Measurements from ENCODE around the gene REEP3. TPM values are rescaled to one million over a fixed set of nuclear protein-coding genes. Genes with fewer than 3 reads are reported as not detected.

REEP3 gene
- total and polyA plus RNA-seq, 2 of the 8 experiments (the other 6 are each of a cell fraction or from before 2014, with no cell fraction given), result 5.8 to 31.5 TPM

DNA sequence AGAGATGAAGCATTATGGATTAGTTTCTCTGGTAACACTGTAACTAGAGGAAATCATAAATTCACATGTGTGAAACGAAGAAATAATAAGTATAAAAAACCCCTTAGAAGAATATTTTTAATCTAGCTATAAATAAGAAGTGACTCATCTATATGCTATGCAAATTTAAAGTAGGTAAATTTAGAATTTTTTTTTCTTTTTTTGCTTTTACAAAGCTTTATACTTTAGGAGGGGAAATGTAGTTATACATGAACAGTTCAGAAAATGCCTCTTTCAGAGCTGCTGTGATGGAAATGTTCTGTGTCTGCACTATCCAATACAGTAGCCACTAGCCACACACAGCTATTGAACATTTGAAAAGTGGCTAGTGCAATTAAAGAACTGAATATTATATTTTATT lies 87.3 kb downstream of the REEP3 start:
- Histone ChIP-seq H3K27ac (ENCODE audit: low read depth, low read length) (no peak overlapping the region), H2AFZ (ENCODE audit: low read length) (no peak overlapping the region), H3K79me1 (ENCODE audit: low read depth, low read length) (no peaks in the 10 kb centered on the region), H3K23ac (ENCODE audit: insufficient read length) (no peak overlapping the region), H2BK12ac (ENCODE audit: low read depth, low read length) (no peak overlapping the region), H3K23me2 (ENCODE audit: low read depth, low read length) (no peaks in the 10 kb centered on the region), H3K9me3 (ENCODE audit: insufficient read depth in 2 of 2, low read depth in 1 of 2, low read length in 1 of 2) (no peaks in the 10 kb centered on the region), H4K5ac (ENCODE audit: insufficient read length, low read depth, low read length) (no peak overlapping the region), H3K79me2 (ENCODE audit: control insufficient read depth in 1 of 2, insufficient read depth in 2 of 2, low read length in 2 of 2) (no peaks in the 10 kb centered on the region), H2BK120ac (replicated peaks; ENCODE audit: low read depth, low read length) (no peak overlapping the region), H3K4me1 (replicated peaks in 1 of 4; ENCODE audit: control insufficient read depth in 3 of 4, insufficient read depth in 4 of 4, low read length in 3 of 4) (no peaks in the 10 kb centered on the region), H3K9ac (replicated peaks in 1 of 4; ENCODE audit: extremely low read depth in 1 of 4, low read depth in 3 of 4, low read length in 3 of 4) (no peak overlapping the region), H3K27me3 (replicated peaks in 1 of 4; ENCODE audit: control insufficient read depth in 3 of 4, extremely low read depth in 1 of 4, insufficient read depth in 3 of 4, low read length in 3 of 4) (no peaks in the 10 kb centered on the region), H4K20me1 (replicated peaks in 1 of 2; ENCODE audit: control insufficient read depth in 1 of 2, insufficient read depth in 2 of 2, low read length in 2 of 2) (no peaks in the 10 kb centered on the region), H3K4me3 (ENCODE audit: extremely low read depth in 1 of 4, insufficient read depth in 2 of 4, low read depth in 3 of 4, low read length in 4 of 4) (no peak overlapping the region), H3K56ac (replicated peaks; ENCODE audit: insufficient read length, low read depth, low read length) (no peak overlapping the region), H3K18ac (ENCODE audit: extremely low read depth, low read length) (no peak overlapping the region), H3K36me3 (ENCODE audit: control insufficient read depth in 2 of 4, insufficient read depth in 4 of 4, low read length in 3 of 4) (no peaks in the 10 kb centered on the region), H2BK5ac (ENCODE audit: low read depth, low read length) (no peak overlapping the region), H2AK5ac (ENCODE audit: low read depth, low read length) (no peak overlapping the region), H3K4ac (replicated peaks; ENCODE audit: insufficient read length, low read depth, low read length) (no peak overlapping the region), H2BK20ac (ENCODE audit: low read length) (no peak overlapping the region), H3K4me2 (ENCODE audit: insufficient read depth in 1 of 2, low read depth in 2 of 2, low read length in 2 of 2) (no peak overlapping the region), H2BK15ac (ENCODE audit: low read length) (no peak overlapping the region), H4K8ac (ENCODE audit: extremely low read depth, insufficient read depth, low read length) (no peak overlapping the region), H4K91ac (replicated peaks; ENCODE audit: insufficient read length, low read length) (no peak overlapping the region), H3K14ac (ENCODE audit: insufficient read length) (no peak overlapping the region)
- 100% methylated on average over 1 of the region's 1 CpG; no CpG with 5 or more reads in 1 of the 2 experiments for WGBS, 2 experiments (ENCODE audit: extremely low coverage in 1 of 2, insufficient coverage in 1 of 2, insufficient read length in 1 of 2, insufficient replicate concordance in 2 of 2, low coverage in 1 of 2, low lambda C conversion rate in 2 of 2, missing lambda C conversion rate in 1 of 2)
- ChIA-PET CTCF (ENCODE audit: partially characterized antibody) (interaction anchor here (0.6 to 1.3 kb wide), 3 partner anchors 19 to 144 kb away, joined by 3 to 7 read pairs (median 4); no protein-coding TSS in a partner anchor), POLR2A (ENCODE audit: partially characterized antibody) (interaction anchor here (0.6 kb wide), 1 partner anchor 8 kb away, joined by 3 read pairs; no protein-coding TSS in a partner anchor)
- FAIRE-seq (no peak), DNase-seq (ENCODE audit: low read depth in 1 of 2, low spot score in 2 of 2) (no peak)
- TF ChIP-seq CEBPB (IDR thresholded peaks at IDR 0.05; ENCODE audit: low read depth, low read length) (no peak), BACH1 (IDR thresholded peaks at IDR 0.05; ENCODE audit: low read length) (no peak), RFX5 (IDR thresholded peaks at IDR 0.05; ENCODE audit: borderline replicate concordance, low read depth, low read length) (no peak), POLR2A (IDR thresholded peaks at IDR 0.05; ENCODE audit: control extremely low read depth in 1 of 2, low read depth in 2 of 2, low read length in 2 of 2) (no peak), SRF (IDR thresholded peaks at IDR 0.05; ENCODE audit: low read depth, low read length) (no peak), ZNF274 (IDR thresholded peaks at IDR 0.05; ENCODE audit: borderline replicate concordance, extremely low read depth, low read length) (no peak), TAF1 (IDR thresholded peaks at IDR 0.05; ENCODE audit: low read depth, low read length) (no peak), ASH2L (IDR thresholded peaks at IDR 0.05; ENCODE audit: low read length) (no peak), SP1 (IDR thresholded peaks at IDR 0.05; ENCODE audit: low read depth, low read length) (no peak), RBBP5 (IDR thresholded peaks at IDR 0.05; ENCODE audit: borderline replicate concordance, low read depth, low read length) (no peak), SP4 (IDR thresholded peaks at IDR 0.05; ENCODE audit: low read length) (no peak)
- TF ChIP-seq, protein P1, sequence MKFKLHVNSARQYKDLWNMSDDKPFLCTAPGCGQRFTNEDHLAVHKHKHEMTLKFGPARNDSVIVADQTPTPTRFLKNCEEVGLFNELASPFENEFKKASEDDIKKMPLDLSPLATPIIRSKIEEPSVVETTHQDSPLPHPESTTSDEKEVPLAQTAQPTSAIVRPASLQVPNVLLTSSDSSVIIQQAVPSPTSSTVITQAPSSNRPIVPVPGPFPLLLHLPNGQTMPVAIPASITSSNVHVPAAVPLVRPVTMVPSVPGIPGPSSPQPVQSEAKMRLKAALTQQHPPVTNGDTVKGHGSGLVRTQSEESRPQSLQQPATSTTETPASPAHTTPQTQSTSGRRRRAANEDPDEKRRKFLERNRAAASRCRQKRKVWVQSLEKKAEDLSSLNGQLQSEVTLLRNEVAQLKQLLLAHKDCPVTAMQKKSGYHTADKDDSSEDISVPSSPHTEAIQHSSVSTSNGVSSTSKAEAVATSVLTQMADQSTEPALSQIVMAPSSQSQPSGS (IDR thresholded peaks at IDR 0.05; ENCODE audit: low read length), result no peak
- TF ChIP-seq, protein P2, sequence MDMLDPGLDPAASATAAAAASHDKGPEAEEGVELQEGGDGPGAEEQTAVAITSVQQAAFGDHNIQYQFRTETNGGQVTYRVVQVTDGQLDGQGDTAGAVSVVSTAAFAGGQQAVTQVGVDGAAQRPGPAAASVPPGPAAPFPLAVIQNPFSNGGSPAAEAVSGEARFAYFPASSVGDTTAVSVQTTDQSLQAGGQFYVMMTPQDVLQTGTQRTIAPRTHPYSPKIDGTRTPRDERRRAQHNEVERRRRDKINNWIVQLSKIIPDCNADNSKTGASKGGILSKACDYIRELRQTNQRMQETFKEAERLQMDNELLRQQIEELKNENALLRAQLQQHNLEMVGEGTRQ (IDR thresholded peaks at IDR 0.05; ENCODE audit: low read length), result no peak

Measured in H1 (cell line).